GM23248 (cell line): ENCODE results near the gene KCNQ1OT1. TPM values are rescaled to one million over a fixed set of nuclear protein-coding genes. Genes with fewer than 3 reads are reported as not detected.

Source experiments
- DNase-seq: peaks from one replicate; pipeline ENCODE4 v3.0.0-alpha.2; 2015
- H2AFZ ChIP-seq: fragments of 200-600 bp; sonication (generic); 2 replicates; pipeline ENCODE4 v1.6.1; 2016; ENCODE audit warnings: antibody characterized with exemption
- H3F3A ChIP-seq: fragments of 200-600 bp; sonication (generic); 2 replicates; pipeline ENCODE4 v1.6.1; 2016; ENCODE audit warnings: mild to moderate bottlenecking, antibody characterized with exemption, mixed run types; ENCODE audit not compliant: insufficient read depth
- H3K27ac ChIP-seq: fragments of 200-600 bp; sonication (generic); 2 replicates; pipeline ENCODE4 v1.5.1; 2016; ENCODE audit warnings: mild to moderate bottlenecking
- H3K27me3 ChIP-seq: fragments of 200-600 bp; sonication (generic); replicated peaks from 2 replicates; pipeline ENCODE4 v1.6.1; 2016; ENCODE audit warnings: mild to moderate bottlenecking; ENCODE audit not compliant: insufficient read depth
- H3K36me3 ChIP-seq: fragments of 200-600 bp; sonication (generic); 2 replicates; pipeline ENCODE4 v1.6.1; 2016; ENCODE audit warnings: low read depth, mild to moderate bottlenecking
- H3K4me1 ChIP-seq: fragments of 200-600 bp; sonication (generic); 2 replicates; pipeline ENCODE4 v1.6.1; 2016; ENCODE audit warnings: mild to moderate bottlenecking; ENCODE audit not compliant: insufficient read depth
- H3K4me2 ChIP-seq: fragments of 200-600 bp; sonication (generic); one replicate; pipeline ENCODE4 v1.6.1; 2016; ENCODE audit warnings: mild to moderate bottlenecking; ENCODE audit not compliant: unreplicated experiment
- H3K4me3 ChIP-seq: fragments of 200-600 bp; sonication (generic); 2 replicates; pipeline ENCODE4 v1.5.1; 2016; ENCODE audit warnings: mild to moderate bottlenecking
- H3K79me2 ChIP-seq: fragments of 200-600 bp; sonication (generic); 2 replicates; pipeline ENCODE4 v1.6.1; 2016; ENCODE audit warnings: mild to moderate bottlenecking; ENCODE audit not compliant: insufficient read depth
- H3K9ac ChIP-seq: fragments of 200-600 bp; sonication (generic); 2 replicates; pipeline ENCODE4 v1.6.1; 2016; ENCODE audit warnings: mild to moderate bottlenecking
- H3K9me2 ChIP-seq: fragments of 200-600 bp; sonication (generic); 2 replicates; pipeline ENCODE4 v1.6.1; 2016; ENCODE audit warnings: mixed run types, mild to moderate bottlenecking, moderate library complexity; ENCODE audit not compliant: insufficient read depth
- H3K9me3 ChIP-seq: fragments of 200-600 bp; sonication (generic); one replicate; pipeline ENCODE4 v1.6.1; 2017; ENCODE audit warnings: low read depth
- H4K20me1 ChIP-seq: fragments of 200-600 bp; sonication (generic); 2 replicates; pipeline ENCODE4 v1.6.0; 2016; ENCODE audit not compliant: insufficient read depth
- EZH2 ChIP-seq: fragments of 200-600 bp; sonication (generic); IDR thresholded peaks from 2 replicates; pipeline ENCODE4 v1.6.1; 2018; ENCODE audit warnings: antibody characterized with exemption, mild to moderate bottlenecking; ENCODE audit not compliant: insufficient read depth, poor library complexity, severe bottlenecking
- EZH2phosphoT487 ChIP-seq: fragments of 200-600 bp; sonication (generic); IDR thresholded peaks from 2 replicates; pipeline ENCODE4 v1.6.1; 2018; ENCODE audit warnings: antibody characterized with exemption, moderate library complexity, mild to moderate bottlenecking, low read depth; ENCODE audit not compliant: insufficient read depth
- WGBS, 2 experiments: methylation state at CpG; one replicate each; pipeline ENCODE4 v1.1.6; 2015 to 2017; ENCODE audit warnings: low lambda C conversion rate in 2 of 2, low coverage in 1 of 2; ENCODE audit errors: missing lambda C conversion rate in 2 of 2; 5-methylcytosine and 5-hydroxymethylcytosine counted together
- in situ Hi-C: fragments of 300-500 bp; cut with MboI; formaldehyde crosslinking; loops from 2 replicates; pipeline ENCODE4 v1.15.0; 2020
- polyA plus RNA-seq: library from polyadenylated mRNA; unstranded; fragments of >200 nt; fragmentation: Nextera tagmentation; extraction: Ambion mirVana; gene quantifications from 2 replicates; pipeline ENCODE4 v1.2.1, GENCODE V29; 2016
- total RNA-seq: library from RNA; depleted of rRNA; stranded (reverse); fragments of >200 nt; shearing (Covaris generic); gene quantifications from 2 replicates; pipeline ENCODE4 v1.2.3, GENCODE V29; 2014

Gene KCNQ1OT1
- total and polyA plus RNA-seq, 2 experiments from 2014 or later: 0.49 to 0.86 TPM

DNA sequence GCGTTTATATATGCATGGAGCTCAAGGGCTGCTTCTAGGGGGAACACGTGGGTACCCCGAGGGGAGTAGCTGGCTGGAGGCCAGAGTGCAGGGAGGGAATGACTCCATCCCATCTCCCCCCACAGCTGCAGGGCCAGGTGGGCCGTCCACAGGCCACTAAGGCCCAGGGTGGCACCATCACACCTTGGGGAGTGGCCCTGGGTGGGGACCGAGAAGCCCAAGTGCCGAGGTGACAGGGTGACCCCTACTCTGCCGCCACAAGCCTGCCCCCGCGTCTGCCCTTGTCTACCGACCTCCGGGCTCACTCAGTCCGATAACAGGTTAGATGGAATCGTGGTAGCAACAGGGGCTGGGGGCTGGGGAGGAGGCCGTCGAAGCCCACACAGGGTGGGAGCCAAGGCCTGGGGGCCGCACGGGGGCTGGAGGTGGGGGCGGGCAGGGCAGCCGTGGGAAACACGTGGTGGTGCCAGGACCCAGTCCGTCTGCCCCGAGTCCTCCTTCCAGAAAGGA lies 125.7 kb downstream of the KCNQ1OT1 start:
- 61 to 66% methylated on average over 15 to 22 of the region's 22 CpGs for WGBS, 2 experiments
- Histone ChIP-seq H3K4me1 (no peaks in the 10 kb centered on the region), H3K4me3 (no peak overlapping the region), H3K79me2 (no peaks in the 10 kb centered on the region), H4K20me1 (no peaks in the 10 kb centered on the region), H3K4me2 (no peak overlapping the region), H3K9me2 (no peaks in the 10 kb centered on the region), H3K9me3 (no peaks in the 10 kb centered on the region), H2AFZ (no peak overlapping the region), H3K27me3 (no peaks in the 10 kb centered on the region), H3F3A (no peaks in the 10 kb centered on the region), H3K27ac (no peak overlapping the region), H3K36me3 (no peaks in the 10 kb centered on the region), H3K9ac (no peak overlapping the region)
- TF ChIP-seq EZH2: no peak
- TF ChIP-seq EZH2phosphoT487: no peak
- DNase-seq: no peak
- in situ Hi-C loops: no loop called here

- H3F3A ChIP-seq: no peaks in the 10 kb centered on the region
- in situ Hi-C loops: no loop called here
- no peaks in the 10 kb centered on the region for H4K20me1 ChIP-seq
- H3K9me3 ChIP-seq: no peaks in the 10 kb centered on the region
- no peak overlapping the region for H3K27ac ChIP-seq
- no peaks in the 10 kb centered on the region for H3K27me3 ChIP-seq
- H3K9ac ChIP-seq: no peak overlapping the region
- H2AFZ ChIP-seq: no peak overlapping the region
- no peak overlapping the region for H3K4me3 ChIP-seq
- TF ChIP-seq EZH2 (no peak), EZH2phosphoT487 (no peak)
- H3K4me1 ChIP-seq: no peaks in the 10 kb centered on the region
- no peak overlapping the region for H3K4me2 ChIP-seq
- H3K9me2 ChIP-seq: no peaks in the 10 kb centered on the region
- H3K79me2 ChIP-seq: no peaks in the 10 kb centered on the region
- no peak for DNase-seq
- H3K36me3 ChIP-seq: no peaks in the 10 kb centered on the region
- WGBS, 2 experiments: 83 to 86% methylated on average over 22 to 28 of the region's 28 CpGs
Measured at GRCh38 chr11:2573240-2574042, 126.4 kb downstream of the KCNQ1OT1 start.

DNA sequence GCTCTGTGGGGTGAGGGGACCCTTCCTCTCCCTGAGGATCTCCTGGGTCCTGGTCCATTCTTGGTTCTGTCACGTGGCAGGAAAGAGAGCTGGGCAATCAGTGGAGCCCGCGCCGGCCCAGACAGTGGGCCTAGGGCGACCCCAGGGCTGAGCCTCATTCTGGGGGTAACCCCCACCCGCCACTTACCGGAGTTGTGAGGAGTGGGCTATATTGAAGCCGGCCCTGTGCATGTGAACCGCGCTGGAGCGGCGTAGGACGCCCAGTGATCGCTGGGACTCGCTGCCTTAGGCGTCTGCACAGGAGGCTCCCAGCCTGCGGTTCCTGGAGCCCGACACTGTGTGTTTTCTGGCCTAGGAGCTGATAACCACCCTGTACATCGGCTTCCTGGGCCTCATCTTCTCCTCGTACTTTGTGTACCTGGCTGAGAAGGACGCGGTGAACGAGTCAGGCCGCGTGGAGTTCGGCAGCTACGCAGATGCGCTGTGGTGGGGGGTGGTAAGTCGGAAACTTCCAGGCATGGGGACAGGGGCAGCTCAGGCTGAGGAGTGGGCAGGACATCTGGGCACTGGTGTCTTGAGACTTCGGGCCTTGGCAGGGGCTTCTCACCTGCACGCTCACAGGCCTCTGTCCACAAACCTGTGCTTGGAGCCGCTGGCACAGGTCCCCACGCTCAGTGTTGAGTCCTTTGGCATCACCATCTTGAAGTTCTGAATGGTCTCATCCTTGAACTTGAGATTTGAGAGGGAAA lies 127.1 kb downstream of the KCNQ1OT1 start:
- H3K9ac ChIP-seq: no peak overlapping the region
- in situ Hi-C loops: no loop called here

DNA sequence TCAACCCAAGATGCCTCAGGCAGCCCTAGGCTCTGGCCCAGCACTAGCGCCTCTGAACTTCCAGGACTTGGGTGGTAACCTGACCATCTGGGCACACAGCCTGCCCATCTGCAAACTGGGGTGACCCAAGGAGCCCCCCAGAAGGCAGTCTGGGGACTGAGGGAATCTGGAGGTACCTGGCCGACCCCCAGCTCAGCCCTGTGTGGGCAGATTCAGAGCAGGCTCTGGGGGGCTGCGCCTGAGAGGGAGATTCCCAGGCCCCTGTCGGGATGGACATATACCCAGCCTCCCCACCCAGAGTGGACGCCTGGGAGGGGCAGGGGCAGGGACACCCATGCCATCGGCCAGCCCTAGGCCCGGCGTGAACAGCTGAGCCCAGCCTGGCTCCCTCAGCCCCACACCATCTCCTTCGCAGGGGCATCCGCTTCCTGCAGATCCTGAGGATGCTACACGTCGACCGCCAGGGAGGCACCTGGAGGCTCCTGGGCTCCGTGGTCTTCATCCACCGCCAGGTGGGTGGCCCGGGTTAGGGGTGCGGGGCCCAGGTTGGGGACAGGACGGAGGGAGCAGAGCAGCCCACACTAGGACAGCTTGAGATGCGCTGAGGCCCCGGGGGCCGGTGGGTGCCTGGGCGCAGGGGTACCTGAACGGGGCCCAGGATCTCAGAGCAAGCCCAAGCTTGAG lies 128.1 kb downstream of the KCNQ1OT1 start:
- Histone ChIP-seq H3K9me2 (no peaks in the 10 kb centered on the region), H3K27ac (no peak overlapping the region), H3K79me2 (no peaks in the 10 kb centered on the region), H3K36me3 (no peaks in the 10 kb centered on the region), H3K4me1 (no peaks in the 10 kb centered on the region), H3K4me3 (no peak overlapping the region), H3K9ac (no peak overlapping the region), H4K20me1 (no peaks in the 10 kb centered on the region), H3K27me3 (no peaks in the 10 kb centered on the region), H3K9me3 (no peaks in the 10 kb centered on the region), H3K4me2 (no peak overlapping the region), H2AFZ (no peak overlapping the region), H3F3A (no peaks in the 10 kb centered on the region)
- whole genome bisulfite sequencing, 2 experiments: 72 to 76% methylated on average over 22 to 23 of the region's 23 CpGs
- no peak for TF ChIP-seq EZH2phosphoT487
- TF ChIP-seq EZH2: no peak
- DNase-seq: no peak
- in situ Hi-C loops: no loop called here

More for the DNA sequence above, 127.1 kb downstream of the KCNQ1OT1 start:
- H3K9me3 ChIP-seq: no peaks in the 10 kb centered on the region
- H3K27ac ChIP-seq: no peak overlapping the region
- no peak for TF ChIP-seq EZH2phosphoT487
- TF ChIP-seq EZH2: no peak
- no peaks in the 10 kb centered on the region for H3K4me1 ChIP-seq
- no peak overlapping the region for H3K4me3 ChIP-seq
- H3K36me3 ChIP-seq: no peaks in the 10 kb centered on the region
- H2AFZ ChIP-seq: no peak overlapping the region
- H3K9me2 ChIP-seq: no peaks in the 10 kb centered on the region
- 80 to 82% methylated on average over 32 to 33 of the region's 33 CpGs for WGBS, 2 experiments
- H3K4me2 ChIP-seq: no peak overlapping the region
- H3K27me3 ChIP-seq: no peaks in the 10 kb centered on the region
- no peaks in the 10 kb centered on the region for H4K20me1 ChIP-seq
- H3K79me2 ChIP-seq: no peaks in the 10 kb centered on the region
- H3F3A ChIP-seq: no peaks in the 10 kb centered on the region
- DNase-seq: no peak
